SK-N-SH (cell line): ENCODE results near the gene ZNF311. TPM values are rescaled to one million over a fixed set of nuclear protein-coding genes. Genes with fewer than 3 reads are reported as not detected.

Experiments
- CTCF ChIA-PET: fragments of 300-600, 350-600 bp; formaldehyde crosslinking; extraction: SDS; loops from one replicate; lab custom pipeline; 2021; lab: Yijun Ruan, JAX
- POLR2A ChIA-PET: fragments of 350-600 bp; sonication (Branson Sonifier 250); formaldehyde crosslinking; extraction: SDS; loops from one replicate; lab custom pipeline; 2020; ENCODE audit warnings: antibody characterized with exemption, inconsistent platforms; lab: Yijun Ruan, JAX
- DNase-seq: peaks from one replicate; pipeline ENCODE4 v3.0.0; 2012
- H2AFZ ChIP-seq: fragments of 200-600 bp; sonication (generic); 2 replicates; pipeline ENCODE4 v1.8.1; 2016; ENCODE audit warnings: antibody characterized with exemption, mild to moderate bottlenecking, low read depth
- H3F3A ChIP-seq: fragments of 200-600 bp; sonication (generic); replicated peaks from 2 replicates; pipeline ENCODE3; 2016; ENCODE audit warnings: antibody characterized with exemption, mild to moderate bottlenecking; ENCODE audit not compliant: insufficient read depth
- H3K27ac ChIP-seq, 2 experiments: fragments of 200-500 bp in 1 of 2; fragments of 200-600 bp in 1 of 2; sonication (Bioruptor generic) in 1 of 2; sonication (generic), shearing (Covaris generic) in 1 of 2; 2 replicates each; pipeline versions ENCODE4 v1.5.1 to v1.6.1; 2014 to 2016; ENCODE audit warnings: low read depth in 2 of 2, inconsistent platforms in 1 of 2, low read length in 1 of 2, mild to moderate bottlenecking in 1 of 2, mixed read lengths in 1 of 2
- H3K27me3 ChIP-seq: fragments of 200-600 bp; sonication (generic), shearing (Covaris generic); 2 replicates; pipeline ENCODE4 v1.6.1; 2016; ENCODE audit warnings: mixed run types; ENCODE audit not compliant: insufficient read depth
- H3K36me3 ChIP-seq, 2 experiments: fragments of 200-500 bp in 1 of 2; fragments of 200-600 bp in 1 of 2; sonication (Bioruptor generic) in 1 of 2; sonication (generic) in 1 of 2; replicated peaks in 1 of 2; 2 replicates each; pipeline versions ENCODE3 to v1.5.1; 2014 to 2016; ENCODE audit warnings: low read length in 1 of 2, mild to moderate bottlenecking in 1 of 2; ENCODE audit not compliant: insufficient read depth in 2 of 2, control insufficient read depth in 1 of 2
- H3K4me1 ChIP-seq, 2 experiments: fragments of 200-500 bp in 1 of 2; fragments of 200-600 bp in 1 of 2; sonication (Bioruptor generic) in 1 of 2; sonication (generic), shearing (Covaris generic) in 1 of 2; 2 replicates each; pipeline versions ENCODE4 v1.5.1 to v1.6.1; 2014 to 2016; ENCODE audit warnings: low read depth in 1 of 2, low read length in 1 of 2, mixed run types in 1 of 2; ENCODE audit not compliant: insufficient read depth in 2 of 2, control insufficient read depth in 1 of 2
- H3K4me2 ChIP-seq: fragments of 200-600 bp; sonication (generic), shearing (Covaris generic); 2 replicates; pipeline ENCODE4 v1.6.1; 2017; ENCODE audit warnings: mixed run types
- H3K4me3 ChIP-seq, 2 experiments: fragments of 200-500 bp in 1 of 2; fragments of 200-600 bp in 1 of 2; sonication (Bioruptor generic) in 1 of 2; sonication (generic), shearing (Covaris generic) in 1 of 2; 2 replicates each; pipeline versions ENCODE4 v1.5.1 to v1.8.1; 2014 to 2016; ENCODE audit warnings: low read depth in 2 of 2, inconsistent platforms in 1 of 2, low read length in 1 of 2, mild to moderate bottlenecking in 1 of 2, mixed read lengths in 1 of 2, moderate library complexity in 1 of 2
- H3K79me2 ChIP-seq: fragments of 200-600 bp; sonication (generic); 2 replicates; pipeline ENCODE4 v1.8.1; 2017; ENCODE audit warnings: mild to moderate bottlenecking; ENCODE audit not compliant: insufficient read depth
- H3K9ac ChIP-seq: fragments of 200-600 bp; sonication (generic); 2 replicates; pipeline ENCODE4 v1.6.1; 2017; ENCODE audit warnings: mixed run types
- H3K9me2 ChIP-seq: fragments of 200-600 bp; sonication (generic); 2 replicates; pipeline ENCODE4 v1.6.1; 2017; ENCODE audit warnings: mixed run types
- H3K9me3 ChIP-seq: fragments of 200-600 bp; sonication (generic); 2 replicates; pipeline ENCODE4 v1.6.1; 2017; ENCODE audit warnings: mixed run types, mild to moderate bottlenecking, moderate library complexity
- H4K20me1 ChIP-seq: fragments of 200-600 bp; sonication (generic); 2 replicates; pipeline ENCODE4 v1.6.1; 2017; ENCODE audit warnings: mild to moderate bottlenecking, mixed run types; ENCODE audit not compliant: insufficient read depth
- CHD2 ChIP-seq: fragments of 150-350 bp; IDR thresholded peaks from 2 replicates; pipeline ENCODE4 v1.6.1; 2018; ENCODE audit warnings: low read length; ENCODE audit not compliant: partially characterized antibody
- CTCF ChIP-seq: fragments of 200-600 bp; sonication (generic); IDR thresholded peaks from 2 replicates; pipeline ENCODE4 v1.6.1; 2017; ENCODE audit warnings: antibody characterized with exemption, mild to moderate bottlenecking, moderate library complexity
- ELF1 ChIP-seq: IDR thresholded peaks from 2 replicates; pipeline ENCODE4 v1.4.0; 2012
- FOSL2 ChIP-seq: IDR thresholded peaks from 2 replicates; pipeline ENCODE4 v1.4.0; 2012; ENCODE audit warnings: low read depth, mild to moderate bottlenecking, moderate library complexity, borderline replicate concordance
- FOXJ3 ChIP-seq: sonication (generic); formaldehyde crosslinking; IDR thresholded peaks from 2 replicates; pipeline ENCODE4 v1.5.1; 2020; ENCODE audit warnings: mild to moderate bottlenecking, missing genetic modification reagents
- FOXM1 ChIP-seq: IDR thresholded peaks from 2 replicates; pipeline ENCODE4 v1.4.0; 2012; ENCODE audit warnings: low read depth, mild to moderate bottlenecking
- GABPA ChIP-seq: IDR thresholded peaks from 2 replicates; pipeline ENCODE4 v1.4.0; 2012; ENCODE audit warnings: low read depth, mild to moderate bottlenecking
- GATA2 ChIP-seq: sonication (generic); formaldehyde crosslinking; IDR thresholded peaks from 2 replicates; pipeline ENCODE4 v1.5.0; 2020; ENCODE audit warnings: mild to moderate bottlenecking, missing genetic modification reagents
- MXI1 ChIP-seq: IDR thresholded peaks from 2 replicates; pipeline ENCODE4 v1.6.1; 2012; ENCODE audit warnings: mild to moderate bottlenecking, low read depth, low read length, improper control_type of control experiment
- NFIC ChIP-seq: IDR thresholded peaks from 2 replicates; pipeline ENCODE4 v1.4.0; 2012; ENCODE audit warnings: borderline replicate concordance
- RAD21 ChIP-seq: IDR thresholded peaks from 2 replicates; pipeline ENCODE4 v1.6.1; 2012; ENCODE audit warnings: mild to moderate bottlenecking, low read length
- RCOR1 ChIP-seq: fragments of 150-350 bp; IDR thresholded peaks from 2 replicates; pipeline ENCODE4 v1.6.1; 2017; ENCODE audit warnings: antibody characterized with exemption, low read length
- RFX5 ChIP-seq: IDR thresholded peaks from 2 replicates; pipeline ENCODE4 v1.6.1; 2012; ENCODE audit warnings: mild to moderate bottlenecking, improper control_type of control experiment, low read length
- RXRA ChIP-seq: IDR thresholded peaks from 2 replicates; pipeline ENCODE4 v1.4.0; 2012; ENCODE audit warnings: low read depth, mild to moderate bottlenecking, borderline replicate concordance
- SMC3 ChIP-seq: IDR thresholded peaks from 2 replicates; pipeline ENCODE4 v1.6.1; 2012; ENCODE audit warnings: low read depth, low read length, improper control_type of control experiment
- TEAD4 ChIP-seq: IDR thresholded peaks from 2 replicates; pipeline ENCODE4 v1.4.0; 2012; ENCODE audit warnings: mild to moderate bottlenecking, borderline replicate concordance; ENCODE audit not compliant: insufficient read depth
- USF1 ChIP-seq: IDR thresholded peaks from 2 replicates; pipeline ENCODE4 v1.4.0; 2012; ENCODE audit warnings: low read depth, borderline replicate concordance
- USF2 ChIP-seq: fragments of 150-350 bp; IDR thresholded peaks from 2 replicates; pipeline ENCODE4 v1.6.1; 2017; ENCODE audit warnings: antibody characterized with exemption, low read length, low read depth, borderline replicate concordance
- ZBTB33 ChIP-seq: IDR thresholded peaks from 2 replicates; pipeline ENCODE4 v1.4.0; 2012; ENCODE audit warnings: low read depth, borderline replicate concordance
- WGBS: methylation state at CpG from one replicate; pipeline ENCODE4 v1.1.6; 2017; ENCODE audit warnings: low lambda C conversion rate; 5-methylcytosine and 5-hydroxymethylcytosine counted together
- polyA plus RNA-seq, 3 experiments: library from polyadenylated mRNA; depleted of rRNA; stranded (reverse); fragments of >200 nt; gene quantifications; 2 replicates each; pipeline ENCODE4 v1.2.3, GENCODE V29; 2012

ZNF311 gene
- polyA plus RNA-seq, 1 of the 3 experiments (the other 2 are of a cell fraction) = 0.16 TPM

- Histone ChIP-seq H3K4me2 (no peak overlapping the region), H3K4me3 (no peak overlapping the region), H4K20me1 (no peaks in the 10 kb centered on the region), H3K27me3 (no peaks in the 10 kb centered on the region), H3K9me2 (no peaks in the 10 kb centered on the region), H3F3A (peaks cover 14% of the 10 kb centered on the region), H3K36me3 (no peaks in the 10 kb centered on the region), H2AFZ (no peak overlapping the region; the same call in 1 of the 2 replicates), H3K4me1 (peaks cover 0 to 5% of the 10 kb centered on the region in 2 experiments; a peak in 1 of 4 replicates), H3K9me3 (no peaks in the 10 kb centered on the region), H3K27ac (no peak overlapping the region), H3K9ac (no peak overlapping the region), H3K79me2 (no peaks in the 10 kb centered on the region)
- TF ChIP-seq USF1 (no peak), RXRA (no peak), CHD2 (no peak), FOXJ3 (no peak), TEAD4 (no peak), USF2 (no peak), RFX5 (no peak), NFIC (no peak), RCOR1 (no peak), SMC3 (no peak), CTCF (no peak), MXI1 (no peak), GABPA (no peak), RAD21 (no peak), ELF1 (no peak), ZBTB33 (no peak), FOXM1 (no peak), GATA2 (no peak), FOSL2 (no peak)
- 86% methylated on average over 3 of the region's 3 CpGs for WGBS
- POLR2A ChIA-PET = no interaction called here
- no peak for DNase-seq
- CTCF ChIA-PET = no interaction called here
These were observed 27.0 kb downstream of the ZNF311 start for GRCh38 chr6:28978133-28978491.
